LNCaP clone FGC (cell line): ENCODE measurements around the gene DNAI1.

Experiments used
- DNase-seq: peaks from one replicate; pipeline ENCODE4 v3.0.0-alpha.2; 2011; ENCODE audit warnings: low read depth
- H3K4me3 ChIP-seq: 2 replicates; pipeline ENCODE4 v1.5.1; 2011; ENCODE audit warnings: mild to moderate bottlenecking, low read depth, low read length, control low read depth
- CTCF ChIP-seq: IDR thresholded peaks from 2 replicates; pipeline ENCODE4 v1.5.1; 2012; ENCODE audit warnings: mild to moderate bottlenecking; ENCODE audit not compliant: control insufficient read depth, insufficient read depth; ENCODE audit errors: extremely low read depth

The DNAI1 gene

GRCh38 chr9:34562135-34562745, 103.6 kb downstream of the DNAI1 start:
- H3K4me3 ChIP-seq: no peak overlapping the region
- TF ChIP-seq CTCF: peak; percentile 45
- no peak for DNase-seq

GRCh38 chr9:34563262-34563661, 104.7 kb downstream of the DNAI1 start:
- TF ChIP-seq CTCF: no peak
- DNase-seq: no peak
- no peak overlapping the region for H3K4me3 ChIP-seq

- no peak overlapping the region for H3K4me3 ChIP-seq
- TF ChIP-seq CTCF: no peak
- DNase-seq: no peak
Measured at GRCh38 chr9:34564617-34565016, 106.0 kb downstream of the DNAI1 start.

GRCh38 chr9:34565856-34566255, 107.3 kb downstream of the DNAI1 start:
- DNase-seq: no peak
- H3K4me3 ChIP-seq: no peak overlapping the region
- no peak for TF ChIP-seq CTCF

GRCh38 chr9:34566322-34566721, 107.7 kb downstream of the DNAI1 start:
- DNase-seq: no peak
- TF ChIP-seq CTCF: no peak

GRCh38 chr9:34566972-34567371, 108.4 kb downstream of the DNAI1 start:
- TF ChIP-seq CTCF: no peak
- DNase-seq: no peak
- no peak overlapping the region for H3K4me3 ChIP-seq

More at GRCh38 chr9:34566322-34566721, 107.7 kb downstream of the DNAI1 start:
- no peak overlapping the region for H3K4me3 ChIP-seq

- TF ChIP-seq CTCF: no peak
- H3K4me3 ChIP-seq: no peak overlapping the region
- no peak for DNase-seq
Measured at GRCh38 chr9:34568133-34568532, 109.5 kb downstream of the DNAI1 start.
